Smooth muscle cell (in vitro differentiated cells): ENCODE measurements around the gene PRPF31. TPM values are rescaled to one million over a fixed set of nuclear protein-coding genes. Genes with fewer than 3 reads are reported as not detected.

Source experiments
- DNase-seq: peaks from one replicate; lab custom pipeline; 2025; ENCODE audit not compliant: unreplicated experiment; lab: John Stamatoyannopoulos, UW
- H2AFZ ChIP-seq: fragments of 200-600 bp; sonication (generic); 2 replicates; pipeline ENCODE4 v1.6.0; 2016; ENCODE audit warnings: antibody characterized with exemption, low read depth, mild to moderate bottlenecking
- H3F3A ChIP-seq: fragments of 200-600 bp; sonication (generic); 2 replicates; pipeline ENCODE4 v1.6.0; 2017; ENCODE audit warnings: antibody characterized with exemption, low read depth
- H3K27ac ChIP-seq: fragments of 200-600 bp; sonication (generic); 2 replicates; pipeline ENCODE4 v1.5.1; 2016; ENCODE audit warnings: low read depth, mild to moderate bottlenecking
- H3K27me3 ChIP-seq: fragments of 200-600 bp; sonication (generic); 2 replicates; pipeline ENCODE4 v1.6.1; 2016; ENCODE audit warnings: low read depth, mild to moderate bottlenecking
- H3K36me3 ChIP-seq: fragments of 200-600 bp; sonication (generic); 2 replicates; pipeline ENCODE4 v1.5.1; 2016; ENCODE audit warnings: low read depth
- H3K4me1 ChIP-seq: fragments of 200-600 bp; sonication (generic); 2 replicates; pipeline ENCODE4 v1.5.1; 2016; ENCODE audit warnings: low read depth
- H3K4me2 ChIP-seq: fragments of 200-600 bp; sonication (generic); 2 replicates; pipeline ENCODE4 v1.6.0; 2016; ENCODE audit warnings: mild to moderate bottlenecking
- H3K4me3 ChIP-seq: fragments of 200-600 bp; sonication (generic); 2 replicates; pipeline ENCODE4 v1.5.1; 2016; ENCODE audit warnings: mild to moderate bottlenecking
- H3K79me2 ChIP-seq: fragments of 200-600 bp; sonication (generic); 2 replicates; pipeline ENCODE4 v1.6.0; 2016; ENCODE audit warnings: low read depth, mild to moderate bottlenecking
- H3K9ac ChIP-seq: fragments of 200-600 bp; sonication (generic); 2 replicates; pipeline ENCODE4 v1.6.0; 2016; ENCODE audit warnings: low read depth
- H3K9me3 ChIP-seq: fragments of 200-600 bp; sonication (generic); replicated peaks from 2 replicates; pipeline ENCODE4 v1.5.1; 2016; ENCODE audit warnings: low read depth
- H4K20me1 ChIP-seq: fragments of 200-600 bp; sonication (generic); 2 replicates; pipeline ENCODE4 v1.6.0; 2016; ENCODE audit warnings: low read depth
- WGBS: methylation state at CpG from one replicate; pipeline ENCODE4 v1.1.7; 2016; ENCODE audit warnings: low lambda C conversion rate; 5-methylcytosine and 5-hydroxymethylcytosine counted together
- polyA plus RNA-seq: library from polyadenylated mRNA; unstranded; fragments of >200 nt; fragmentation: Nextera tagmentation; extraction: Ambion mirVana; gene quantifications from 2 replicates; pipeline ENCODE4 v1.2.1, GENCODE V29; 2016
- total RNA-seq: library from RNA; depleted of rRNA; stranded (reverse); fragments of >200 nt; gene quantifications from 2 replicates; pipeline ENCODE4 v1.2.3, GENCODE V29; 2014
- TF ChIP-seq, protein P1 (sequence below): fragments of 200-600 bp; sonication (generic); IDR thresholded peaks from 2 replicates; pipeline ENCODE4 v1.5.1; 2017; ENCODE audit warnings: borderline replicate concordance, mild to moderate bottlenecking, antibody characterized with exemption; ENCODE audit not compliant: insufficient read depth, poor library complexity, severe bottlenecking

PRPF31 gene
- total and polyA plus RNA-seq, 2 experiments from 2014 or later, result 42.8 to 81.2 TPM

DNA sequence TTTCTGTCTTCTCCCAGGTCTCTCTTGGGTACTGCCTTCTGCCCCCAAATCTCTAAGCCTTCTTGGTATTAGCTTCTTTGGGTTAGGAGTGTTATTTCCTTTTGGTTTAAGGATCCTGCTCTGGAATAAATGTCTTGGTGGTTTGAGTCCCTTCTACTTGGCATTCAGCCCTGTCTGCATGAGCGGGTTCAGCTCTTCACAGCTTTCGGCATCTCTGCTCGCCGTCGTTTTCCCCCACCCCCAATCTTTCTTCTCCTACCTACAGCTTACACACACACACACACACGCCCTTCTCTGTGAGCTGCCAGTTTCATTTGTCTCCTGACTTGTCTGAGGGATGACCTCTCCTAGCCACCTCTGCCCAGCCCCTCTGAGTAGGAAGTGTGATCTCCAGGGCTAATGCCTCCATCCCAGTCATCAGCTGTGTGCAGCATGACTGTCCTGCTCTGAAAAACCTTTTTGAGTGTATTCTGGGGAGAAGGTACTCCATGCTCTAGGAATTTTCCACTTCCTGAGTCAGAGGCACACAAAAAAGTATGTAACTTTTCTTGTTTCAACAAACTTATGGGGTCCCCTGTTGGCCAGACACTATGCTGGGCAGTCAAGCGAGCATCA lies 26.7 kb downstream of the PRPF31 start:
- Histone ChIP-seq H3K36me3 (no peaks in the 10 kb centered on the region), H3K27ac (no peak overlapping the region), H2AFZ (no peak overlapping the region), H3K9me3 (no peaks in the 10 kb centered on the region), H3K27me3 (no peaks in the 10 kb centered on the region), H3K4me1 (peaks cover 12% of the 10 kb centered on the region), H3F3A (no peaks in the 10 kb centered on the region), H3K4me3 (no peak overlapping the region), H3K9ac (no peak overlapping the region), H4K20me1 (peaks cover 64% of the 10 kb centered on the region), H3K4me2 (no peak overlapping the region), H3K79me2 (peaks cover 49% of the 10 kb centered on the region)
- TF ChIP-seq, protein P1, sequence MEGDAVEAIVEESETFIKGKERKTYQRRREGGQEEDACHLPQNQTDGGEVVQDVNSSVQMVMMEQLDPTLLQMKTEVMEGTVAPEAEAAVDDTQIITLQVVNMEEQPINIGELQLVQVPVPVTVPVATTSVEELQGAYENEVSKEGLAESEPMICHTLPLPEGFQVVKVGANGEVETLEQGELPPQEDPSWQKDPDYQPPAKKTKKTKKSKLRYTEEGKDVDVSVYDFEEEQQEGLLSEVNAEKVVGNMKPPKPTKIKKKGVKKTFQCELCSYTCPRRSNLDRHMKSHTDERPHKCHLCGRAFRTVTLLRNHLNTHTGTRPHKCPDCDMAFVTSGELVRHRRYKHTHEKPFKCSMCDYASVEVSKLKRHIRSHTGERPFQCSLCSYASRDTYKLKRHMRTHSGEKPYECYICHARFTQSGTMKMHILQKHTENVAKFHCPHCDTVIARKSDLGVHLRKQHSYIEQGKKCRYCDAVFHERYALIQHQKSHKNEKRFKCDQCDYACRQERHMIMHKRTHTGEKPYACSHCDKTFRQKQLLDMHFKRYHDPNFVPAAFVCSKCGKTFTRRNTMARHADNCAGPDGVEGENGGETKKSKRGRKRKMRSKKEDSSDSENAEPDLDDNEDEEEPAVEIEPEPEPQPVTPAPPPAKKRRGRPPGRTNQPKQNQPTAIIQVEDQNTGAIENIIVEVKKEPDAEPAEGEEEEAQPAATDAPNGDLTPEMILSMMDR, result no peak
- no peak for DNase-seq
- WGBS, result 94% methylated on average over 7 of the region's 7 CpGs

DNA sequence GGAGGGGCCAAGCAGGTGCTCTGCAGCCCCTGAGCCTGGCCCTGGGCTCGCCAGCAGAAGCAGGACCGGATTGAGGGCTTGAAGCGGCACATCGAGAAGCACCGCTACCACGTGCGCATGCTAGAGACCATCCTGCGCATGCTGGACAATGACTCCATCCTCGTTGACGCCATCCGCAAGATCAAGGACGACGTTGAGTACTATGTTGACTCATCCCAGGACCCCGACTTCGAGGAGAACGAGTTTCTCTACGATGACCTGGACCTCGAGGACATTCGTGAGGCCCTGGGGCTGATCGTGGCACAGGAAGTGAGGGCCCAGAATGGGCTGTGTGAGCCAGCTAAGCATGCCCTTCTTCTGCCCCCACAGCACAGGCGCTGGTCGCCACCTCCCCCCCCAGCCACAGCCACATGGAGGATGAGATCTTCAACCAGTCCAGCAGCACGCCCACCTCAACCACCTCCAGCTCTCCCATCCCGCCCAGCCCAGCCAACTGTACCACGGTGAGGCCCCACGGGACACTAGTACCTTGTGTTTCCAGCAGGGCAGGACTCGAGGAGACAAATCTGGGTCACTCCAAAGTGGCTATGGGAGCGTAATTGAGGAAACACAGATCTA lies 30.1 kb downstream of the PRPF31 start:
- no peak overlapping the region for H2AFZ ChIP-seq
- 98% methylated on average over 28 of the region's 28 CpGs for WGBS
- H4K20me1 ChIP-seq, result peaks cover 37% of the 10 kb centered on the region
- H3K79me2 ChIP-seq, result peaks cover 18% of the 10 kb centered on the region
- no peaks in the 10 kb centered on the region for H3K27me3 ChIP-seq
- H3K36me3 ChIP-seq, result no peaks in the 10 kb centered on the region
- no peak overlapping the region for H3K9ac ChIP-seq
- H3K4me3 ChIP-seq, result no peak overlapping the region
- TF ChIP-seq, protein P1, result no peak
- no peaks in the 10 kb centered on the region for H3K9me3 ChIP-seq
- no peaks in the 10 kb centered on the region for H3F3A ChIP-seq
- H3K4me1 ChIP-seq, result no peaks in the 10 kb centered on the region
- H3K27ac ChIP-seq, result no peak overlapping the region
- DNase-seq, result no peak
- H3K4me2 ChIP-seq, result no peak overlapping the region

DNA sequence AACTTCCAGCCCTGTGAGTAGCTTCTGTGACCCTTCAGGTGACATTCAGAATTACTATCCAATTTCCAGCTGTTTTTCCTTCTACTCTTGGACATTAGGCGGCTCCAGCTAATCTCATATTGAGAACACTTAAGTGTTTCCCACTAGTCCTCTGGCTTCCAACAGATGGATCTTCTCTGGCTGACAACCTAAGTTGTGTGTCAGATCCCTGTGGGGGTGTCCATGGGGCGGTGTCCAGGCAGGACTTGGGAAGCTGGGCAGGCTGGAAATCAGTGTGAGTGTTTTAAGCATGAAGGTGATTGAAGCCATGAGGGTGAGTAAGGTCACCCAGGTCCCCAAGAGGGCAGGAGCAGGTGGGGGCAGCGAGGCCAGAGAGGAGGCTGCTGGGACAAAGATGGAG lies 32.1 kb downstream of the PRPF31 start:
- no peaks in the 10 kb centered on the region for H3K4me1 ChIP-seq
- no peaks in the 10 kb centered on the region for H3K9me3 ChIP-seq
- H3K4me3 ChIP-seq, result no peak overlapping the region
- no peaks in the 10 kb centered on the region for H3K27me3 ChIP-seq
- peaks cover 17% of the 10 kb centered on the region for H4K20me1 ChIP-seq
- H2AFZ ChIP-seq, result no peak overlapping the region
- H3K4me2 ChIP-seq, result no peak overlapping the region
- H3K9ac ChIP-seq, result no peak overlapping the region
- no peaks in the 10 kb centered on the region for H3F3A ChIP-seq
- TF ChIP-seq, protein P1, result no peak
- 65% methylated on average over 3 of the region's 3 CpGs for WGBS
- DNase-seq, result no peak
- no peak overlapping the region for H3K27ac ChIP-seq
- H3K79me2 ChIP-seq, result peaks cover under 1% of the 10 kb centered on the region
- no peaks in the 10 kb centered on the region for H3K36me3 ChIP-seq

DNA sequence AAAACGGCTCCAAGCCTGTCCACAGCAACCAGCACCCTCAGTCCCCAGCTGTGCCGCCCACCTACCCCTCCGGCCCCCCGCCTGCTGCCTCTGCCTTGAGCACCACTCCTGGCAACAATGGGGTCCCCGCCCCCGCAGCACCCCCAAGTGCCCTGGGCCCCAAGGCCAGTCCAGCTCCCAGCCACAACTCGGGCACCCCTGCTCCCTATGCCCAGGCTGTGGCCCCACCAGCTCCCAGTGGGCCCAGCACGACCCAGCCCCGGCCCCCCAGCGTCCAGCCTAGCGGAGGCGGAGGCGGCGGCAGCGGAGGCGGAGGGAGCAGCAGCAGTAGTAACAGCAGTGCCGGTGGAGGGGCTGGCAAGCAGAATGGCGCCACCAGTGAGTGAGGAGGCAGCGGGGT lies 32.6 kb downstream of the PRPF31 start:
- Histone ChIP-seq H3K9ac (no peak overlapping the region), H4K20me1 (peaks cover 13% of the 10 kb centered on the region), H2AFZ (no peak overlapping the region), H3K27me3 (no peaks in the 10 kb centered on the region), H3K9me3 (no peaks in the 10 kb centered on the region), H3F3A (no peaks in the 10 kb centered on the region), H3K4me2 (no peak overlapping the region), H3K4me3 (no peak overlapping the region), H3K27ac (no peak overlapping the region), H3K79me2 (no peaks in the 10 kb centered on the region), H3K36me3 (no peaks in the 10 kb centered on the region), H3K4me1 (no peaks in the 10 kb centered on the region)
- WGBS, result 91% methylated on average over 6 of the region's 19 CpGs
- DNase-seq, result no peak
- TF ChIP-seq, protein P1, result no peak
